Ureter (tissue), 1 donor: ENCODE results near the gene ZFP62. TPM values are rescaled to one million over a fixed set of nuclear protein-coding genes. Genes with fewer than 3 reads are reported as not detected.

Experiments
- DNase-seq: peaks from one replicate; pipeline ENCODE4 v3.0.0-alpha.2; 2020; ENCODE audit warnings: low spot score
- total RNA-seq: library from RNA; stranded (reverse); gene quantifications from one replicate; pipeline ENCODE4 v1.2.4, GENCODE V29; 2023
- donor health status: DM: yes; HTN: yes; CAD: no.

Gene ZFP62
- total RNA-seq, 1 donor from 2014 or later = 44.8 TPM

DNA sequence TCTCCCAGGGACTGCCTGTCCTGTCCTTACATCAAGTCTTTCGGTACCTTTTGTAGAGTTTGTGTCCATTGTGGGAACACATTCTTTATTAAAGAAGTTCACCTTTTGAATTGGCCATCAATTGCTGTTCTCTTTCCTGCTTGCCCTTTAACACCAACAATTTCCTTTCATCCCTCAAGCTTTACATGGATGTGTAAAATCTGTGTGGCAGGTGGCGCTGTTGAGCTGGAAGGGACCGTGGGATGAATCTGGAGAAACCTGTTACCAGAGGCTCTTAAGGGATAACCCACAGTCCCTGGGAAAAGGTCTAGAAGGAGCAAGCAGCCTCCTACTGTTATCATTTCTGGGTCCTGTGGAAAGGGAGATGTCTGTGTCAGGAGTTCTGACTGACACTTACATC, 7.9 kb upstream of the ZFP62 start:
- DNase-seq = peak; percentile 89

DNA sequence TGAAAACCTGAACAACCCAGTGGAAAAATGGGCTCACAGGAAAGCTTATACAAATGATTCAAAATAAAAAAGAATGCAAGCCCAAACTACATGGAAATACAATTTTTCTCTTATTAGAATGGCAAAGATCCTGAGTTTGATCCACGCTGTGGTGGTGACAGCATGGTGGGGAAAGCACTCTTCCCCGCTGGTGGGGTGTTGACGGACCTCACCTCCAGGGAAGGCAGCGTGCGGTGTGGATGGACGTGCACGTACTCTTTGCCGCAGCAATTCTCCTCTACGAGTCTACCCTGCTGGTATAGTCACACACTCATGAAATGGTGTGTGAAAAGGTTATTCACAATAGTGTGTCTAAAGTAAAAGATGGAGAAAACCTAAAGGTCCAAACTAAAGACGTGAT, 5.9 kb upstream of the ZFP62 start:
- DNase-seq = no peak

DNA sequence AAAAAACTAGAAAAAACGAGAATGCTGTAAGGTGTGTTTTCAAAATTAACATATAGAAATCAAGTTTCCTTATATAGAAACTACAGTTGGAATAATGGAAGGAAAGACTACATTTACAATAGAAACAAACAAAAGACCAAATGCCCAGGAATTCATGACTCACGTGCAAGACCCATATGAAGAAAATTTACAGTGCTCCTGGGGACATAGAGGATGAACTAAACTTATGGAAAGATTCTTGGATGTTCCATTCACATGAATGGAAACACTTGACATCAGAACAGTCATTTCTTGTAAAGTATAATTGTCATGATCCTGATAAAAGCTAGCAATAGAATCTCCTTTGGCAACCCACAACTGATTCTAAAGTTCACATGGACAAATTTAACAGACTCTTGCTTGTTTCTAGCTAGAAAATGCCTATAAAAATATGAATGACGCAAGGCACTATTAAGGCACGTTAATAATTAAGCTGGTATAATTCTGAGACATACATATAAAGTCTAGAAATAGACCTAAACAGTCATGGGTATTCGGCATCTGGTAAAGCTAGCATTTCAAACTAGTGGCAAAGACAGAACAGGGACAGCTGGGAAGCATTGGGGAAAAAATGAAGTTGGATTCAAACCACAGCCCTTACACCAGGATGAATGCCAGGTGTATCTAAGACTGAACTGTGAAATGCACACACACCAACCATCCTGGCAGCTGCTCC, 5.1 kb upstream of the ZFP62 start:
- no peak for DNase-seq

DNA sequence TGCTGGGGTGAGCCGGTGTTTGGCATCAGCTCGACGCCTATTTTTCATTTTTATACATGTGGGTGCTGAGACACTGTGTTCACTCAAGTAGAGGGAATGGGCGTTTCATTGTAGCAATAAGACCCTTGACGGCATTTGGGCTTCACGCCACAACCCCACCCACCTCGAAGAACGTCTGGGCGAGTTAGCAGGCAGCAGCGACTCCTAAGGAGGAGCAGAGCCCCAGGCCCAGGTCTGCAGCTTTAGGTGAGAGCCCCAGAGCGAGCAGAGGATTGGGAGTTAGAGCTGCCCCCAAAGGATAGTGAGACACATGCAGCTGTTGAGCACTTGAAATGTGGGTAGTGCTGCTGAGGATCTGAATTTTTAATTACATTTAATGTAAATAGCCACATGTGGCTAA, 1.6 kb upstream of the ZFP62 start:
- no peak for DNase-seq

DNA sequence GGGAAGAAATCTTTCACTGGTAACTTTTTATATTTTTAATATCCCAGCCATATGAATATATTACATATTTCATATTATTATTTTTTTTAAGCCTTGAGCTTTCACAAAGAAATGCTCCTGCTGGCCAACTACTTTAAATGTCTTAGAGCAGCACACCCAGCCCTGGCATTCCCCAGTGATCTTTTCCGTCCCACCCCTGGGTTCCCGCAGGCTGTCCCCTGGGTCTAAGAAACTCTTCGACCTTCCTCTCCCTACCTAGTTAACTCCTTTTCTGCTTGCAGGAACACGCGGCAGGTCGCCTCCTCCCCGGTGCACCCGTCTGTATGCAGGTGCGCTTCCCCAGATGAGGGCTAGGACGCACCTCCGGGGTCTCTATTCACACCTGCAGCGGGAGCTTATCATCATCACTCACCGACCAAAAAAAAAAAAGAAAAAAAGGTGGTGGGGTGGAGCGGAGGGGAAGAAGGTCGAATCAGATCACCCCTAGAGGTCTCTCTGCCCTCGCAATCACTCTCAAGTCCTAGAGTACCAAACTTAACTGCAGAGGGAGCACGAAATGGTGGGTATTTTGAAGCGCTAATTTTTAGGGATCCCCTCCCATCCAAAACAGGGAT, 696 bp downstream of the ZFP62 start:
- peak; percentile 45 for DNase-seq

DNA sequence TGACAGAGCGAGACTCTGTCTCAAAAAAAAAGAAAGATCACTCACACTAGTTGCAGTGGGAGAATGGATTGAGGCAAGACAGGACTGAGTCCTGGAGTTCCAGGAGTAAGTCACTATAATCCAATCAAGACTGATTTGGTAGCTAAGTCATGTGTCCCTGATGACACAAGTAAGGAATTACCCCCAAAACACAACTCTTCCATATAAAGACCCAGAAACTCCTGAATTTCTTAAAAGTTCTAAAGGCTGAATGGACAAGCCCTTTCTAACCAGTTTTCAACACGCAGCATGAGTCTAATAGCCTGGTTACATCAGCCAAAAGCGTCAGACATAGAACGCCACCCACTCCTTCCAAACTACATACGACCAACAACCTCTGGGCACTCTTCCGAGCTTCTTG, 2.5 kb downstream of the ZFP62 start:
- DNase-seq = no peak

DNA sequence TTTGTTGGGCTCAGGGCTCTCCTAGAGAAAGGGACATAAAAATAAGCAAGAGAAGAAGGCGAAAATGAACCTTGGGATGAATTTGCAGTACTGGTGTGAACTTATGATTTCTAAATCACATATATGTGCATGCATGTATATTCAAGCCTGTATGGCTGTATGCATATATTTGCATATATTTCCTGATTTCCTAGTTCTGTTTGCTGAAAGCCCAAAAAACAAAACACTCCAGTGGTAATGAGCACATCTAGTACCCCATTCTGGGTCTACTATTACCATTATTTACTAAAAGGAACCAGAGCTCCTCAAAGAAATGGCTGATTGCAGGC, 7.3 kb downstream of the ZFP62 start:
- DNase-seq = no peak

DNA sequence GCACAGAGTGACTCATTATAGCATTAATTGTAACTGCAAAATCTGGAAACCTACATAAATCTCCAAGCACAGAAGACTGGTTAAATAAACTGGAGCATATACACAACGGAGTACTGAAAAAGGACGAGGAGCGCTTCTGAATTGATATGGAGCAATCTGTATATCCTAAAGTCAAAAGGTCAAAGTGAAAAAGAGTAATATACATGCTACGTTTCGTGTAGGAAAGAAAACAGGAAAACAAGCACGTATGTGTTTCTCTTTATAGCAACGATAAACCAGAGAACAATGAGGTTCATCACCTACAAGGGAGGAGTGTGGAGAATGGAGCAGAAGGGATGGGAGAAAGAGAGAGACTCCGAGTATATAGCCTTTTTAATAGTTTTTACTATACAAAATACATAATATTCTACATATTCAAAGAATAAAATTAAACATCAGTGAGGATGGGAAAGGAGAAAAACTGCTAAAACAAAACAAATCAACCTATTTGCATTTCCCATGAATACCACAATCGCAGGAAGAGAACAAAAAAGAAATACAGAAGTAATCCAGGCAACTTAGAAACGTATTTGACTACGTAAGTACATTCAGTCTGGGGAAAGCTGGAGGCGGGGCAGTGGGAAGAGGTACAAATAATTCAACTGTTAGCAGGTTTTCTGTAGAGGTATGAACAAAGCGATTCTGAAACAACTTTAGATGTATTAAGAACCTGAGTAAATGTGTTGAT, 7.8 kb downstream of the ZFP62 start:
- DNase-seq = no peak

DNA sequence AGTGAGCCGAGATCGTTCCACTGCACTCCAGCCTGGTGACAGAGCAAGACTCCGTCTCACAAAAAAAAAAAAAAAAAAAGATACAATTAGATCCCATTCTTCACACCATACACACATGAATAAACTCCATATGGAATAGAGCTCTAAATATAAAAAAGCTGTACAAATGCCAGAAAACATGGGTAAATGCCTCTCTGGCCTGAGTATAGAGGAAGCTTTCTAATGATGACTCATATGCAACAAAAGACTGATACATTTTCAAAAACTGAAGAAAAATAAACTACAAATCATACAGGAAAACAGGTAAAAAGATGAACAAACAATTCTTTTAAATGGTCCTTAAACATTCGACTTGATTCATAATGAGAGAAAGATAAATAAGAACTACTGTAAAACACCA, 8.6 kb downstream of the ZFP62 start:
- no peak for DNase-seq

DNA sequence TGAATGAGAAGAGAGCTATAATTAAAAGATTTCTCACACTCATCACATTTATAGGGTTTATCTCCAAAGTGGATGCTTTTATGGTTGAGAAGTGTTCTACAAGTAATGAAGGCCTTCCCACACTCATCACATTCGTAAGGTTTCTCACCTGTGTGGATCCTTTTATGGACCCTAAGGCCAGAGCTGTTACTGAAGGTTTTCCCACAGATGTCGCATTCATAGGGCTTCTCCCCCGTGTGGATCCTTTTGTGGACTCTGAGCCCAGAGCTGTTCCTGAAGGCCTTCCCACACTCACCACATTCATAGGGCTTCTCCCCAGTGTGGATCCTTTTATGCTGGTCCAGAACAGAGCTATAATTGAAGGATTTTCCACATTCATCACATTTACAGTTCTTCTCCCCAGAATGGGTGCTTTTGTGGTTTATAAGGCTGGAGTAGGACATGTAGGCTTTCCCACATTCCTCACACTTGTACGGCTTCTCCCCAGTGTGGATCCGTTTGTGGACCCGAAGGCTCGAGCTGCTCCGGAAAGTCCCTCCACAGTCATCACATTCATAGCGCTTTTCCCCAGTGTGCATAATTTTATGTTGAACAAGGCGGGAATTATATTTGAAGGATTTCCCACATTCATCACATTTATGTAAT, 10.5 kb downstream of the ZFP62 start:
- DNase-seq = no peak

DNA sequence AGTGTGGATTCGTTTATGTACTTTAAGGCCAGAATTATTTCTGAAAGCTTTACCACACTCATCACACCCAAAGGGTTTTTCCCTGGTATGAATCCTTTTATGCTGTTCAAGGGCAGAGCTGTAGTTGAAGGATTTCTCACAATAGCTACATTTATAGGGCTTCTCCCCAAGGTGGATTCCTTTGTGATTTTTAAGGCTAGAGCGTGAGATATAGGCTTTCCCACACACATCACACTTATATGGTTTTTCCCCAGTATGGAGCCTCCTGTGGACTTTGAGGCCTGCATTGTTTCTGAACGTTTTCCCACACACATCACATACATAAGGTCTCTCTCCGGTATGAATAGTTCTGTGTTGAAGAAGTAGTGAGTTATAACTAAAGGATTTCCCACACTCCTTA, 11.2 kb downstream of the ZFP62 start:
- no peak for DNase-seq

DNA sequence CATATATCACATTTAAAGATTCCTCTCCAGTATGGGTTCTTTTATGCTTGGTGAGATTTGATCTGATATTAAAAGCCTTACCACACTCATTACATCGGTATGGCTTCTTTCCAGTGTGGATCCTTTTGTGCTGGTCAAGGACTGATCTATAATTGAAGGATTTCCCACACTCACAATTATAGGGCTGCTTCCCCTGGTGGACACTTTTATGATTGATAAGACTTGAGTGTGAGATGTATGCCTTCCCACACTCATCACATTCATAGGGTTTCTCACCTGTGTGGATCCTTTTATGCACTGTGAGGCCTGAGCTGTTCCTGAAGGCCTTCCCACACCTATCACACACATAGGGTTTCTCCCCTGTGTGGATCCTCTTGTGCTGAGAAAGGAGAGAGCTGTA, 12.2 kb downstream of the ZFP62 start:
- DNase-seq = no peak

DNA sequence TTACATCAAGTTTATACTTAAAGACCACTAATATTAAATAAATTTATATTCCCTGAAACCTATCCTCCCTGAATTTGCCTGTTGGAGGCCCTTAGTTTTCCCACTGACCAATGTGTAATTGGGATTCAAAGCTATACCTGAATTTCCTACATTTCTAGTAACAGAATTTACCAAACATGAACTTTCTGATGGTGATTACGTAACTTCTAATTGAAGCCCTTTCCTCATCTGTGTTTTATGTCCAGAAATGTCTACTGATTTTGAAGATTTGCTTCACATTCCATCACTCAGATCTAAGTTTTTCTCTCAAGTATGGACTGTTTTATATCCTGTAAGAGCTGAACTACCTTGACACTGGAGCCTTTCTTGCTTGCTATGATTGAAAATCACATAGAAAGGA, 12.8 kb downstream of the ZFP62 start:
- DNase-seq = no peak

DNA sequence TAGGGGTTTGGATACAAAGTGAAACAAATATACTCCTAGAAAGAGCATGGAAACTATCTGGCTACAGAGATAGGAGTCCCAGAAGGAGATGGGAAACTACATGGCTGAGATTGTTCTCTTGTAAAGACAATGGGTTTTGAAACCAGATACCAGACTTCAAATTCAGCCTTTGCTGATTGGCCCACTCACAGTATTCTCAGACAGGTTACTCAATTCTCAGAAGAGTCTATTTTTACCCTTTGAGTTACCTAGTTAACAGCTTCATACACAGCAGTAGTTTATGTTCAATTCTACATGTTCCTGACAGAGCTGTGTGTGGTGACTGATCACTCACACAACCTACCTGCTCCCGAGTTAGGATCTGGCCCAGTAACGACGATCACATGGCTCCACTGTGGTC, 14.1 kb downstream of the ZFP62 start:
- no peak for DNase-seq

DNA sequence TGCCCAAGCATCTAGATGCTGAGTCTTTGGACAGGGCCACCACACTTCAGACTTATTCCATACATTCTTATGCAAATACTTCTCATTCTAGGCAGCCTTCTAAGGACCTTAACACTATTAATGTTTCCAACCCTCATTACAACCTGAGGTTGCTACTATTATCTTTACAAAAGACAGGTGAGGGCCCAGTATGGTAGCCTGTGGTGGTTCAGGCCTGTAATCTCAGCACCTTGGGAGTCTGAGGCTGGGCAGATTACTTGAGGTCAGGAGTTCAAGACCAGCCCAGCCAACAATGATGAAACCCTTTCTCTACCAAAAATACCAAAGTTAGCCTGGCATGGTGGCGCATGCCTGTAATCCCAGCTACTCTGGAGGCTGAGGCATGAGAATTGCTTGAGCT, 16.2 kb downstream of the ZFP62 start:
- DNase-seq = no peak

DNA sequence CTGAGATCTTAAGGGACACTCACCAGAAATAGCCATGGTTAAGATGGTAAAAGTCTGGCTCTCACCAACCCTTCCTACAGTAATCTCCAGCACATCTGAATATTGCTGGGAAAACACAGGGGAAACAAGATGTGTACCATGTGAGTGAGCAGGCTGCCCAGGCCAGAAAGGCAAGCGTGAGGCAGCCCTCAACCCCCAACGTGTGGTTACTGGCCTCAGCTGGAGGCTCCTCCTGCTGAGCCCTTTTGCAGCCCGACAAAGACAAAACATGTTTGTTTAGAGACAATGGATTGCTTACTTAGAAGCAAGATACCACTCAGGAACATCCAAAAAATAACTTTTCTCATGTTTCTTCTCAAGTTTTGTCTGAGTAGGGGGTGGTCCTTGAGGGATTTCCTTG, 16.6 kb downstream of the ZFP62 start:
- no peak for DNase-seq

DNA sequence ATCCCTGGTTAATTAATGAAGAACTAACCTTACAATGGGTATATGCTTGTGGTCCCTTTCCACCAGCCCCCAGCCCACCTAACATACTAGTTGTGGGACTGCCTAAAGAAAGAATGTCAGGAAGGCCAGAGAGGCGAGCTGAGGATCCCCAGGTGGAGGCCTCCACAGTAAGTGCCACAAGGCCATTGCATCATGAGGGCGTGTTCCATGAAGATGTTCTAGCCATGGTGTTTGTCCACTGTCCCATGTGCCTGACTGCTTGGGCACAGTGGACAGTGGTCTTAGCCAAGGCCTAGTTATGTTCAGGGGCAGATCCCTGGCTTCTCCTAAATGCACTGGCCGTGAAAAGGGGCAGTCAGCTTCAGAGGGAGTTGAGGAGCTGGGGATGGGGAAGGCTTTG, 21.1 kb downstream of the ZFP62 start:
- DNase-seq = peak; percentile 22

DNA sequence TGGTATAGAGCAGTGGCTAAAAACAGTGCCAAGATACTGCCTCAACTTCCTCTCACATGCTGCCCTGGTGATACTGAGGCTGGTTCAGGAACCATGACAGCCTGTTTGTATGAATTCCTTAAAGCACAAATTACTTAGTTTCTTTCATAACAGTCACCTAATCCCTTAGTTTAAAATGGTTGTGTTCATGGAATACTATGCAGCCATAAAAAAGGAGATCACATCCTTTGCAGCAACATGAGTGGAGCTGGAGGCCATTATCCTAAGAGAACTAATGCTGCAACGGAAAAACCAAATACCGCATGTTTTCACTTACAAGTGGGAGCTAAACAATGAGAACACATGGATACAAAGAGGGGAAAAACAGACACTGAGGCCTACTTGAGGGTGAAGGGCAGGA, 21.8 kb downstream of the ZFP62 start:
- no peak for DNase-seq

DNA sequence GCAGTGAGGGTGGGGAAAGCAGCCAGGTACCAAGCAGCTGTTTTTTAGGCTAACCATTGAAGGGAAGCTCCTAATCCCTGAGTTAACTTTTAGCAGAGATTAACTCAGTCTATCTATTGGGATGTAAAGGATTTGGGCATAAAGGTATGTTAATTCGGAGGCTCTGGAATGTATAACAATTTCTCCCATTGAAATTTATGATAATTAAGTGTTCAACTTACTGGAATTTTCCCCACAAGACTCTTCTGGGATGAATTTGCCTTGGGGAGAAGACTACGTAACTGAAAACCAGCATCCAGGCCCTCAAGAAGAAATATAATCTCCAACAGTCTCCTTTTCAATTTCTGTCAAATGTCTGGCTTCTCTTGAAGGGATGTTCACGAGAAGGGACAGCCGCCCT, 23.6 kb downstream of the ZFP62 start:
- no peak for DNase-seq

DNA sequence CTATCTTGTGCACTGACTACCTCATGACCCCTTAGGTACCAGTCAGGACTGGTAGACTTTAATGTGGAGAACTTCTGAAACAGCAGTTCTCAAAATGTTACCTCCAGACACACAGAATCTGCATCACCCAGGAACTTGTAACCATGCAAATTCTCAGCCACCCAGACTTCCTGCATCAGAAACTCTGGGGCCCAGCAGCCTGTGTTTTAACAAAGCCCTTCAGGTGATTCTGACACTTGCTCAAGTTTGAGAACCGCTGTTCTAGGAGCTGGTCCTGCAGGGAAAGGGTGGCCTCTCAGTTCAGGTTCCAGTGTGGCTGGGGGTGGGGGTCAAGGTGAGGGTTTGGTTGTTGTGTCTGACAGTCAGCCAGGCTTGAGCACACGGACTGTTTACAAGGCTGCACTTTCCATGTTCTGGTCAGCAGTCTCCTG, 28.4 kb downstream of the ZFP62 start:
- peak; percentile 42 for DNase-seq

DNA sequence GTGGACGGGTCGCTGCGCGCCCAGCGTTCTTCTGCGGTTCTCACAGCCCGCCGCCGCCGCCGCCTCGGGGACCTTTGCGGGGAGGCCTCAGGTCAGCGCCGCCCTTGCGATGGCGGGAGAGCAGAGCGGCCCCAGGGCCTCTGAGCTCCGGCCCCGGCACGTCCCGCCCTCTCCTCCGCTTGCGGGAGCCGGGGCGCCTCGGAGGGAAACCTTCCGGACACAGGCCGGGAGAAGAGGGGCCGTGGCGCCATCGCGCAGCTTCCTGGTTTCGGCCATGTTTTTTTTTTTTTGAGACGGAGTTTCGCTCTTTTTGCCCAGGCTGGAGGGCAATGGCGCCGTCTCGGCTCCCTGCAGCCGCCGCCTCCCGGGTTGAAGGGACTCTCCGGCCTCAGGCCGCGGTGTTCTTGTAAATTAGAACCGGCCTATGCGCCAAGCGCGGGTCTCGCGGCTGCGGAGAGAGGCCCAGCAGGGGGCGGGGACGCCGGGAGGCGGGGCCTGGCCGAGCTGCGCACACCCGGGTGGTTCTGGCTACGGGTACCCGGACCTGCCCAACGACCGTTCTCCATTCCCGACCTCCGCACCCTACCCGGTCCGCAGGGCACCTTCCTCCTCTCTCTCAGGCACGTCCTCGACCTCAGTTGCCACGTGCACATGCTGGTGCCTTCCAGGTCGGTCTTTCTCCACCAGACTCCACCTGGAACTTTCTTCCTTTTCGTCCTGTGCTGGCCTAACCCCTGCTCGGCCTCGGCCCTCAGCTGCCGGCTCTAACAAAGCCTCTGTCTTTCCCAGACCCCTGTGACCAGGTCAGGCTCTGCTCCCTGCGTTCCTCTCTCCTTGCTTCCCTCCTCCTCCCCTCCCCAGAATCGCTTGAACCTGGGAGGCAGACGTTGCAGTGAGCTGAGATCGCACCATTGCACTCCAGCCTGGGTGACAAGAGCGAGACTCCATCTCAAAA, 29.7 kb downstream of the ZFP62 start:
- DNase-seq = peak; percentile 89
